ENCODE results near the gene GNG4. TPM values are rescaled to one million over a fixed set of nuclear protein-coding genes. Genes with fewer than 3 reads are reported as not detected.

The GNG4 gene
- total and polyA plus RNA-seq, 12 donors = 0.04 to 0.15 (median 0.06) TPM; not detected in 9

GRCh38 chr1:235558621-235559169 is 90.9 kb downstream of the GNG4 start:
- H3K4me1 ChIP-seq = no peaks in the 10 kb centered on the region
- peaks cover 0 to 13% (median 4%) of the 10 kb centered on the region in 11 donors for H3K9me3 ChIP-seq
- H3K36me3 ChIP-seq = no peaks in the 10 kb centered on the region
- no peaks in the 10 kb centered on the region for H3K27me3 ChIP-seq
- H3K27ac ChIP-seq = no peak overlapping the region
- ATAC-seq (no peak), DNase-seq (no peak)
- 79 to 89% methylated on average over 6 of the region's 6 CpGs for WGBS, 2 donors
- H3K4me3 ChIP-seq = no peak overlapping the region
- no peak for TF ChIP-seq CTCF (IDR thresholded peaks at IDR 0.05)
- intact Hi-C loops (cut with DNase I) = no loop called here

GRCh38 chr1:235557495-235557894 is 92.1 kb downstream of the GNG4 start:
- H3K27ac ChIP-seq = no peak overlapping the region
- peaks cover 0 to 3% (median 0%) of the 10 kb centered on the region in 9 donors for H3K4me1 ChIP-seq
- H3K27me3 ChIP-seq = no peaks in the 10 kb centered on the region
- intact Hi-C loops (cut with DNase I) = no loop called here
- H3K4me3 ChIP-seq = no peak overlapping the region
- peak in 1 of 9 donors; percentile 19 for TF ChIP-seq CTCF (IDR thresholded peaks at IDR 0.05)
- H3K9me3 ChIP-seq = peaks cover 0 to 6% (median 1%) of the 10 kb centered on the region in 11 donors
- no peaks in the 10 kb centered on the region for H3K36me3 ChIP-seq
- 81 to 84% methylated on average over 8 of the region's 8 CpGs for WGBS, 2 donors
- ATAC-seq (no peak), DNase-seq (no peak)

- DNase-seq (no peak), ATAC-seq (no peak)
- Histone ChIP-seq H3K4me1 (peaks cover 0 to 3% (median 0%) of the 10 kb centered on the region in 9 donors), H3K9me3 (no peaks in the 10 kb centered on the region), H3K27ac (no peak overlapping the region), H3K4me3 (no peak overlapping the region), H3K36me3 (no peaks in the 10 kb centered on the region), H3K27me3 (no peaks in the 10 kb centered on the region)
- TF ChIP-seq CTCF (IDR thresholded peaks at IDR 0.05) = no peak
- WGBS, 2 donors = 88 to 93% methylated on average over 11 of the region's 11 CpGs
- intact Hi-C loops (cut with DNase I) = no loop called here
Observed at GRCh38 chr1:235556807-235557206, 92.8 kb downstream of the GNG4 start.

GRCh38 chr1:235553112-235553551 is 96.5 kb downstream of the GNG4 start:
- 58 to 71% methylated on average over 5 of the region's 5 CpGs for WGBS, 2 donors

More at GRCh38 chr1:235553112-235553551, 96.5 kb downstream of the GNG4 start:
- Histone ChIP-seq H3K27ac (peak overlapping the region in 2 of 10 donors; percentile 3 to 31), H3K4me1 (peaks cover 0 to 3% (median 0%) of the 10 kb centered on the region in 9 donors), H3K9me3 (no peaks in the 10 kb centered on the region), H3K36me3 (no peaks in the 10 kb centered on the region), H3K4me3 (no peak overlapping the region), H3K27me3 (no peaks in the 10 kb centered on the region)
- DNase-seq (no peak), ATAC-seq (peak in 5 of 8 donors; percentile 58 to 89 (median 70))
- no peak for TF ChIP-seq CTCF (IDR thresholded peaks at IDR 0.05)
- intact Hi-C loops (cut with DNase I) = no loop called here

All from heart right ventricle (tissue), 16 donors.